SU-DHL-6 (cell line): ENCODE results near the gene CHURC1.

Experiments used
- H2AFZ ChIP-seq: fragments of 200-600 bp; sonication (generic); 2 replicates; pipeline ENCODE4 v1.6.1; 2014; ENCODE audit warnings: low read depth, mild to moderate bottlenecking, moderate library complexity, mixed read lengths, antibody characterized with exemption, low read length; ENCODE audit not compliant: severe bottlenecking
- H3F3A ChIP-seq: fragments of 200-600 bp; shearing (Covaris generic); 2 replicates; pipeline ENCODE4 v1.6.0; 2016; ENCODE audit warnings: antibody characterized with exemption, mild to moderate bottlenecking; ENCODE audit not compliant: insufficient read depth
- H3K27ac ChIP-seq: fragments of 200-600 bp; sonication (generic); 2 replicates; pipeline ENCODE4 v1.5.1; 2016; ENCODE audit warnings: low read depth, mild to moderate bottlenecking, low read length, moderate library complexity, mixed read lengths
- H3K27me3 ChIP-seq: fragments of 200-600 bp; sonication (generic), shearing (Covaris generic); 2 replicates; pipeline ENCODE4 v1.6.0; 2014; ENCODE audit warnings: mild to moderate bottlenecking, low read length
- H3K36me3 ChIP-seq: fragments of 200-600 bp; sonication (generic); 2 replicates; pipeline ENCODE4 v1.6.1; 2014; ENCODE audit warnings: mild to moderate bottlenecking, low read length, mixed read lengths
- H3K4me2 ChIP-seq: fragments of 300-600, 200-600 bp; shearing (Covaris generic), sonication (generic); 2 replicates; pipeline ENCODE4 v1.6.0; 2014; ENCODE audit warnings: low read length, low read depth, mild to moderate bottlenecking; ENCODE audit not compliant: poor library complexity, severe bottlenecking
- H3K4me3 ChIP-seq: fragments of 200-600 bp; sonication (generic); 2 replicates; pipeline ENCODE4 v1.5.1; 2014; ENCODE audit warnings: antibody characterized with exemption, low read length, mild to moderate bottlenecking, mixed read lengths; ENCODE audit not compliant: insufficient read depth, poor library complexity, severe bottlenecking
- H3K79me2 ChIP-seq: fragments of 200-600 bp; sonication (generic); 2 replicates; pipeline ENCODE4 v1.6.1; 2014; ENCODE audit warnings: mild to moderate bottlenecking, low read length, moderate library complexity; ENCODE audit not compliant: insufficient read depth
- H3K9ac ChIP-seq: fragments of 200-600 bp; sonication (generic); 2 replicates; pipeline ENCODE4 v1.7.0; 2014; ENCODE audit warnings: mild to moderate bottlenecking, low read length
- H3K9me2 ChIP-seq: fragments of 200-600 bp; sonication (generic); replicated peaks from 2 replicates; pipeline ENCODE4 v1.6.1; 2014; ENCODE audit warnings: low read length; ENCODE audit not compliant: insufficient read depth
- H3K9me3 ChIP-seq: fragments of 200-600 bp; sonication (generic); 2 replicates; pipeline ENCODE4 v1.6.1; 2014; ENCODE audit warnings: low read length, mixed read lengths; ENCODE audit not compliant: insufficient read depth
- H4K20me1 ChIP-seq: fragments of 200-600 bp; sonication (generic); 2 replicates; pipeline ENCODE4 v1.6.1; 2014; ENCODE audit warnings: low read depth, mild to moderate bottlenecking, antibody characterized with exemption, low read length, moderate library complexity, mixed read lengths
- CTCF ChIP-seq: fragments of 200-600 bp; sonication (generic); IDR thresholded peaks from one replicate; pipeline ENCODE4 v1.5.1; 2017; ENCODE audit warnings: antibody characterized with exemption, mild to moderate bottlenecking, low read length, moderate library complexity; ENCODE audit not compliant: insufficient read depth, poor library complexity, severe bottlenecking
- EZH2phosphoT487 ChIP-seq: fragments of 200-600 bp; sonication (generic), shearing (Covaris generic); conservative IDR thresholded peaks from 2 replicates; pipeline ENCODE4 v1.6.1; 2018; ENCODE audit warnings: mild to moderate bottlenecking, antibody characterized with exemption, low read length, moderate library complexity, mixed read lengths

The CHURC1 gene

GRCh38 chr14:64953661-64954060 is 39.4 kb downstream of the CHURC1 start:
- Histone ChIP-seq H3K27ac (no peak overlapping the region), H3K79me2 (no peaks in the 10 kb centered on the region), H3K9me3 (no peaks in the 10 kb centered on the region), H3K36me3 (no peaks in the 10 kb centered on the region), H3K4me2 (no peak overlapping the region), H4K20me1 (no peaks in the 10 kb centered on the region), H3K4me3 (no peak overlapping the region), H3K9me2 (no peaks in the 10 kb centered on the region), H3K27me3 (no peaks in the 10 kb centered on the region), H3K9ac (no peak overlapping the region), H2AFZ (no peak overlapping the region), H3F3A (no peaks in the 10 kb centered on the region)
- no peak for TF ChIP-seq EZH2phosphoT487
- no peak for TF ChIP-seq CTCF

- H3K27ac ChIP-seq: no peak overlapping the region
These were observed 40.4 kb downstream of the CHURC1 start for GRCh38 chr14:64954491-64955240.

GRCh38 chr14:64955297-64955696 is 41.0 kb downstream of the CHURC1 start:
- no peaks in the 10 kb centered on the region for H4K20me1 ChIP-seq
- H3K9me2 ChIP-seq: no peaks in the 10 kb centered on the region
- H3K4me2 ChIP-seq: no peak overlapping the region
- no peak overlapping the region for H3K27ac ChIP-seq
- no peaks in the 10 kb centered on the region for H3K27me3 ChIP-seq
- H3K36me3 ChIP-seq: no peaks in the 10 kb centered on the region
- no peaks in the 10 kb centered on the region for H3K79me2 ChIP-seq
- H3K9me3 ChIP-seq: no peaks in the 10 kb centered on the region
- H2AFZ ChIP-seq: no peak overlapping the region
- H3K4me3 ChIP-seq: no peak overlapping the region
- no peak overlapping the region for H3K9ac ChIP-seq
- no peaks in the 10 kb centered on the region for H3F3A ChIP-seq
- TF ChIP-seq EZH2phosphoT487: no peak
- no peak for TF ChIP-seq CTCF

More at GRCh38 chr14:64954491-64955240, 40.4 kb downstream of the CHURC1 start:
- TF ChIP-seq CTCF (no peak), EZH2phosphoT487 (no peak)
- no peaks in the 10 kb centered on the region for H3F3A ChIP-seq
- H3K27me3 ChIP-seq: no peaks in the 10 kb centered on the region
- no peak overlapping the region for H3K9ac ChIP-seq
- H3K36me3 ChIP-seq: no peaks in the 10 kb centered on the region
- no peak overlapping the region for H3K4me2 ChIP-seq
- no peak overlapping the region for H3K4me3 ChIP-seq
- no peaks in the 10 kb centered on the region for H4K20me1 ChIP-seq
- no peak overlapping the region for H2AFZ ChIP-seq
- no peaks in the 10 kb centered on the region for H3K79me2 ChIP-seq
- no peaks in the 10 kb centered on the region for H3K9me2 ChIP-seq
- H3K9me3 ChIP-seq: no peaks in the 10 kb centered on the region
